WTC11 (cell line): ENCODE measurements around the gene SPINT2. TPM values are rescaled to one million over a fixed set of nuclear protein-coding genes. Genes with fewer than 3 reads are reported as not detected.

Source experiments
- ATAC-seq: fragments of 200-7000 bp; cut with Tn5 transposase; 2 replicates; pipeline ENCODE4 v1.10.0; 2021; ENCODE audit warnings: mild to moderate bottlenecking, moderate library complexity
- CTCF ChIA-PET: fragments of 300-600 bp; sonication (Branson Sonifier 250); formaldehyde crosslinking; loops from one replicate; lab custom pipeline; 2021; ENCODE audit warnings: antibody characterized with exemption; lab: Charles Lee
- POLR2A ChIA-PET: fragments of 350-600 bp; sonication (Branson Sonifier 250); formaldehyde crosslinking; loops from one replicate; lab custom pipeline; 2021; ENCODE audit warnings: antibody characterized with exemption; lab: Charles Lee
- DNase-seq: peaks from one replicate; pipeline ENCODE4 v3.0.0; 2021; ENCODE audit warnings: low spot score
- H3K27ac Mint-ChIP-seq: 2 replicates; pipeline ENCODE4 v1.8.0; 2021; ENCODE audit warnings: mixed read lengths
- H3K27me3 Mint-ChIP-seq: 2 replicates; pipeline ENCODE4 v1.8.0; 2021; ENCODE audit warnings: low read depth, mild to moderate bottlenecking, moderate library complexity, mixed read lengths
- H3K36me3 Mint-ChIP-seq: 2 replicates; pipeline ENCODE4 v1.8.0; 2021; ENCODE audit warnings: mixed read lengths
- H3K4me1 Mint-ChIP-seq: 2 replicates; pipeline ENCODE4 v1.8.0; 2022; ENCODE audit warnings: mixed read lengths
- H3K4me3 Mint-ChIP-seq: 2 replicates; pipeline ENCODE4 v1.8.0; 2021; ENCODE audit warnings: mild to moderate bottlenecking, moderate library complexity, mixed read lengths
- H3K9me3 Mint-ChIP-seq: 2 replicates; pipeline ENCODE4 v1.8.0; 2021; ENCODE audit warnings: mixed read lengths
- CBFB ChIP-seq: sonication (generic); formaldehyde crosslinking; IDR thresholded peaks from 2 replicates; pipeline ENCODE4 v1.8.1; 2022; ENCODE audit warnings: mild to moderate bottlenecking, low read depth, missing genetic modification reagents
- ETV6 ChIP-seq: sonication (generic); formaldehyde crosslinking; IDR thresholded peaks from 2 replicates; pipeline ENCODE4 v1.8.1; 2022; ENCODE audit warnings: mild to moderate bottlenecking, missing genetic modification reagents
- KAT7 ChIP-seq: sonication (generic); formaldehyde crosslinking; IDR thresholded peaks from 2 replicates; pipeline ENCODE4 v1.8.1; 2023; ENCODE audit warnings: missing genetic modification reagents, mild to moderate bottlenecking, borderline replicate concordance
- MXD4 ChIP-seq: fragments of 250-450 bp; sonication (Bioruptor Pico); IDR thresholded peaks from 2 replicates; pipeline ENCODE4 v1.8.0; 2021; ENCODE audit warnings: mild to moderate bottlenecking, moderate library complexity, borderline replicate concordance
- RELA ChIP-seq: sonication (generic); formaldehyde crosslinking; IDR thresholded peaks from 2 replicates; pipeline ENCODE4 v1.8.1; 2022; ENCODE audit warnings: missing genetic modification reagents, mild to moderate bottlenecking, borderline replicate concordance
- RORB ChIP-seq: fragments of 250-450 bp; sonication (Bioruptor Pico); IDR thresholded peaks from 2 replicates; pipeline ENCODE4 v1.9.0; 2021; ENCODE audit warnings: mild to moderate bottlenecking
- SP1 ChIP-seq: sonication (generic); formaldehyde crosslinking; conservative IDR thresholded peaks from 2 replicates; pipeline ENCODE4 v1.8.1; 2022; ENCODE audit warnings: missing genetic modification reagents
- TEAD1 ChIP-seq: sonication (generic); formaldehyde crosslinking; IDR thresholded peaks from 2 replicates; pipeline ENCODE4 v1.8.0; 2022; ENCODE audit warnings: mild to moderate bottlenecking, missing genetic modification reagents
- ZNF416 ChIP-seq: fragments of 250-450 bp; sonication (Bioruptor Pico); IDR thresholded peaks from 2 replicates; pipeline ENCODE4 v1.9.0; 2021; ENCODE audit warnings: mild to moderate bottlenecking, inconsistent platforms
- total RNA-seq: library from RNA; stranded (reverse); gene quantifications from 3 replicates; pipeline ENCODE4 v1.2.3, GENCODE V29; 2021
- TF ChIP-seq, protein P1 (sequence below): sonication (generic); formaldehyde crosslinking; conservative IDR thresholded peaks from 2 replicates; pipeline ENCODE4 v1.8.1; 2022; ENCODE audit warnings: mild to moderate bottlenecking, missing genetic modification reagents
- TF ChIP-seq, protein P2 (sequence below): fragments of 250-450 bp; sonication (Bioruptor Pico); conservative IDR thresholded peaks from 2 replicates; pipeline ENCODE4 v1.9.0; 2021; ENCODE audit warnings: mild to moderate bottlenecking
- TF ChIP-seq, protein P3 (sequence below): sonication (generic); formaldehyde crosslinking; conservative IDR thresholded peaks from 2 replicates; pipeline ENCODE4 v1.8.1; 2023; ENCODE audit warnings: mild to moderate bottlenecking, low read depth, missing genetic modification reagents, moderate library complexity
- TF ChIP-seq, protein P4 (sequence below): sonication (generic); formaldehyde crosslinking; IDR thresholded peaks from 2 replicates; pipeline ENCODE4 v1.8.1; 2022; ENCODE audit warnings: low read depth, missing genetic modification reagents, borderline replicate concordance
- TF ChIP-seq, protein P5 (sequence below): fragments of 250-450 bp; sonication (Bioruptor Pico); IDR thresholded peaks from 2 replicates; pipeline ENCODE4 v1.8.0; 2021; ENCODE audit warnings: mild to moderate bottlenecking
- TF ChIP-seq, protein P6 (sequence below): sonication (generic); formaldehyde crosslinking; IDR thresholded peaks from 2 replicates; pipeline ENCODE4 v1.8.0; 2022; ENCODE audit warnings: mild to moderate bottlenecking, missing genetic modification reagents
- TF ChIP-seq, protein P7 (sequence below): sonication (generic); formaldehyde crosslinking; IDR thresholded peaks from 2 replicates; pipeline ENCODE4 v1.8.1; 2022; ENCODE audit warnings: low read depth, mild to moderate bottlenecking, moderate library complexity, missing genetic modification reagents, borderline replicate concordance
- TF ChIP-seq, protein P8 (sequence below): fragments of 250-450 bp; sonication (Bioruptor Pico); IDR thresholded peaks from 2 replicates; pipeline ENCODE4 v1.9.0; 2021; ENCODE audit warnings: mild to moderate bottlenecking

Gene SPINT2
- total RNA-seq, 1 experiment from 2014 or later = 335 TPM

DNA sequence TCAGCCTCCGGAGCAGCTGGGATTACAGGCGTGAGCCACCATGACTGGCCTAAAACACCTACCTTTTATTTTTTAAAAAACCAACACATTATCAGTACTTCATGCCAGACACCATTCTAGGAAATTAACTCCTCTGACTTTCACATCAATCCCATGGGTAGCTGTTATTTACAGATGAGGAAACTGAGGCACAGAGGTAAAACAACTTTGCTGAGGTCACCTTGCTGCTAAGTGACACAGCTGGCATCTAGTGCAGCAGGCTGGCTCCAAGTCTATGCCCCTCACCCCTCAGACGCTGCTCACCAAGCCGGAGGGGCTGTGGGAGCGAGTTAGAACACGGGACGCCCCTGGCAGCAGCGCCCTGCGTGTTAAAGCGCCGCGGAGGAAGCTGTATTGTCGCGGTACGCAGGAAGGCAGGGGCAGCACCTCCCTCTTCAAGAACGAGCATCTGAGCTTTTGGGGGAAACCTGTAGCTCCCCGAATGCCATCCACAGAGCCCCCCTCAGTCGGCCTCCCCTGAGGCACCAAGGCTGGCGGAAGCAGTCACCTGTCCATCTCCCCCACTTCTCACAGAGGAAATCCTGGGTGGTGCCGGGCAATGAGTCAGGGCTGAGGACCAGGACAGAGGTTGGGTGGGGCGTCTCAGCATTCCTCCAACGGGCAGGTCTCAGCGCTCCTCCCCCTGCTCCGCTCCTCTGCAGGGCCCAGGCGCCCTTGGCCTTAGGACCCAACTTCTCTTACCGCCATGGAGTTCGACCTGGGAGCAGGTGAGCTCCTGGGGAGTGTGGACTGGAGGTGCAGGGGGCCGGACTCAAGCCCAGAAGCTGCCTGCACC, 39.4 kb downstream of the SPINT2 start, which contains the start of gene C19orf33:
C19orf33 (plus strand) TSS at position 735 of the 835 bp plus-strand sequence; CDS start at position 746, 11 bp downstream.
- POLR2A ChIA-PET = interaction anchor here (0.6 to 2.6 kb wide), 6 partner anchors 10 to 143 kb away, joined by 3 to 17 read pairs (median 4); partner anchors contain the start of genes PSMD8 and SPINT2
- H3K27ac Mint-ChIP-seq = peak within 1 kb of the TSS; percentile 63; the same call in 1 of the 2 replicates

DNA sequence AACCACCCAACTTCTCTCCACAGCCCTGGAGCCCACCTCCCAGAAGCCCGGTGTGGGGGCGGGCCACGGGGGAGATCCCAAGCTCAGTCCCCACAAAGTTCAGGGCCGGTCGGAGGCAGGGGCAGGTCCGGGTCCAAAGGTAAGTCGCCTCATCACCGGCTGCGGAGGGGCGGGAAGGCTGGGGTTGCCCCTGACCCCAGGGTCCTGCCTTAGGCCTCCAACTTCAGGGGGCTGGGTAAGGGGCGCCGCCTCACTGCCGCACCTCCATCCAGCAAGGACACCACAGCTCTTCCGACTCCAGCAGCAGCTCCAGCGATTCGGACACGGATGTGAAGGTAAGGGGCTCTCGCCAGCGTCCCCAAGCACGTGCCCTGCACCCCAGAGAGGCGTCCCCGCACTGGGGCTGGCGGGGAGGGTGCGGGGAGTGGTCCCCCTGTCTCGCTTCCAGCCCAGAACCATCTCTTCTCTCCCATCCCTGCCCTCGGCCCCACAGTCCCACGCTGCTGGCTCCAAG, 40.0 kb downstream of the SPINT2 start:
- Mint-ChIP-seq H3K4me1 (peaks cover 16% of the 10 kb centered on the region), H3K9me3 (no peaks in the 10 kb centered on the region), H3K27ac (peak overlapping the region; percentile 63; the same call in 1 of the 2 replicates), H3K4me3 (peak overlapping the region; percentile 74), H3K27me3 (peaks cover 4% of the 10 kb centered on the region), H3K36me3 (no peaks in the 10 kb centered on the region)
- ChIA-PET CTCF (interaction anchor here (0.6 to 2.3 kb wide), 13 partner anchors 15 to 162 kb away, joined by 3 to 12 read pairs (median 6); partner anchors contain the start of genes CATSPERG, FAM98C, KCNK6 and PPP1R14A), POLR2A (interaction anchor here (0.5 to 2.6 kb wide), 12 partner anchors 9 to 343 kb away, joined by 3 to 17 read pairs (median 4); partner anchors contain the start of genes ACTN4, GGN, PSMD8 and SPINT2)
- ATAC-seq (peak; percentile 2; the same call in 1 of the 2 replicates), DNase-seq (peak; percentile 34)
- TF ChIP-seq RELA (CRISPR knock-in tag) (no peak), ETV6 (0 out of 2 replicates have a peak, but pooled peaks have one; percentile 11), ZNF416 (no peak), RORB (no peak), CBFB (no peak), KAT7 (CRISPR knock-in tag) (no peak)
- TF ChIP-seq, protein P1, sequence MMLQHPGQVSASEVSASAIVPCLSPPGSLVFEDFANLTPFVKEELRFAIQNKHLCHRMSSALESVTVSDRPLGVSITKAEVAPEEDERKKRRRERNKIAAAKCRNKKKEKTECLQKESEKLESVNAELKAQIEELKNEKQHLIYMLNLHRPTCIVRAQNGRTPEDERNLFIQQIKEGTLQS (CRISPR knock-in tag) = no peak
- TF ChIP-seq, protein P2, sequence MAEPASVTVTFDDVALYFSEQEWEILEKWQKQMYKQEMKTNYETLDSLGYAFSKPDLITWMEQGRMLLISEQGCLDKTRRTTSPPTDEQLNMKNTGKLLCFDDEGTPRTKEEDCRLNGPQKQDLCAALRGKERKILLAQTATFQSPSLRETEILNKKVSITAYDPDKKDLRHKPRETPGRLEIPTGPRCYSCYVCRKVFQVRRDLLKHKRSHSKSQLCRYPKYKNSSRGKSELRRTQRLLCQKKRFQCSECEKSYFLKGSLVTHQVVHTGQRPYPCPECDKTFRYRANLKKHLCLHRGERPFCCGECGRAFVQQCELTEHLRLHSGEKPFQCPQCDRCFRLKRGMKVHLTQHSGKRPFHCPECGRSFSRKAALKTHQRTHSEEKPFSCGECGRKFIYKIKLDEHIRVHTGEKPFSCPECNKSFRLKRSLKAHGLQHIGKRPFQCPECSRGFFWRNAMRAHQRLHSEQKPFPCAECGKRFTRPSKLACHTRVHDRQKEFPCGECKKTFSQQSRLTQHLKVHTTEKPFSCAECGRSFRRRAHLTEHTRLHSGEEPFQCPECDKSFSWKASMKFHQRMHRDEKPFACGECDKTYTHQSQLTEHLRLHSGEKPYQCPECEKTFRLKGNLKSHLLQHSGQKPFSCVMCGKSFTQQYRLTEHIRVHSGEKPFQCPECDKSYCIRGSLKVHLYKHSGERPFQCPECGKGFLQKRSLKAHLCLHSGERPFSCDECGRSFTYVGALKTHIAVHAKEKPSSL (CRISPR knock-in tag) = no peak
- TF ChIP-seq, protein P3, sequence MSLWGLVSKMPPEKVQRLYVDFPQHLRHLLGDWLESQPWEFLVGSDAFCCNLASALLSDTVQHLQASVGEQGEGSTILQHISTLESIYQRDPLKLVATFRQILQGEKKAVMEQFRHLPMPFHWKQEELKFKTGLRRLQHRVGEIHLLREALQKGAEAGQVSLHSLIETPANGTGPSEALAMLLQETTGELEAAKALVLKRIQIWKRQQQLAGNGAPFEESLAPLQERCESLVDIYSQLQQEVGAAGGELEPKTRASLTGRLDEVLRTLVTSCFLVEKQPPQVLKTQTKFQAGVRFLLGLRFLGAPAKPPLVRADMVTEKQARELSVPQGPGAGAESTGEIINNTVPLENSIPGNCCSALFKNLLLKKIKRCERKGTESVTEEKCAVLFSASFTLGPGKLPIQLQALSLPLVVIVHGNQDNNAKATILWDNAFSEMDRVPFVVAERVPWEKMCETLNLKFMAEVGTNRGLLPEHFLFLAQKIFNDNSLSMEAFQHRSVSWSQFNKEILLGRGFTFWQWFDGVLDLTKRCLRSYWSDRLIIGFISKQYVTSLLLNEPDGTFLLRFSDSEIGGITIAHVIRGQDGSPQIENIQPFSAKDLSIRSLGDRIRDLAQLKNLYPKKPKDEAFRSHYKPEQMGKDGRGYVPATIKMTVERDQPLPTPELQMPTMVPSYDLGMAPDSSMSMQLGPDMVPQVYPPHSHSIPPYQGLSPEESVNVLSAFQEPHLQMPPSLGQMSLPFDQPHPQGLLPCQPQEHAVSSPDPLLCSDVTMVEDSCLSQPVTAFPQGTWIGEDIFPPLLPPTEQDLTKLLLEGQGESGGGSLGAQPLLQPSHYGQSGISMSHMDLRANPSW (CRISPR knock-in tag) = no peak
- TF ChIP-seq, protein P4, sequence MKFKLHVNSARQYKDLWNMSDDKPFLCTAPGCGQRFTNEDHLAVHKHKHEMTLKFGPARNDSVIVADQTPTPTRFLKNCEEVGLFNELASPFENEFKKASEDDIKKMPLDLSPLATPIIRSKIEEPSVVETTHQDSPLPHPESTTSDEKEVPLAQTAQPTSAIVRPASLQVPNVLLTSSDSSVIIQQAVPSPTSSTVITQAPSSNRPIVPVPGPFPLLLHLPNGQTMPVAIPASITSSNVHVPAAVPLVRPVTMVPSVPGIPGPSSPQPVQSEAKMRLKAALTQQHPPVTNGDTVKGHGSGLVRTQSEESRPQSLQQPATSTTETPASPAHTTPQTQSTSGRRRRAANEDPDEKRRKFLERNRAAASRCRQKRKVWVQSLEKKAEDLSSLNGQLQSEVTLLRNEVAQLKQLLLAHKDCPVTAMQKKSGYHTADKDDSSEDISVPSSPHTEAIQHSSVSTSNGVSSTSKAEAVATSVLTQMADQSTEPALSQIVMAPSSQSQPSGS (CRISPR knock-in tag) = no peak

More for the DNA sequence above, 39.4 kb downstream of the SPINT2 start, which contains the start of gene C19orf33:
- peaks cover 16% of the 10 kb centered on the region for H3K4me1 Mint-ChIP-seq
- TF ChIP-seq SP1 (CRISPR knock-in tag) (no peak), TEAD1 (CRISPR knock-in tag) (no peak), MXD4 (CRISPR knock-in tag) (no peak), CBFB (no peak)
- TF ChIP-seq, protein P5, sequence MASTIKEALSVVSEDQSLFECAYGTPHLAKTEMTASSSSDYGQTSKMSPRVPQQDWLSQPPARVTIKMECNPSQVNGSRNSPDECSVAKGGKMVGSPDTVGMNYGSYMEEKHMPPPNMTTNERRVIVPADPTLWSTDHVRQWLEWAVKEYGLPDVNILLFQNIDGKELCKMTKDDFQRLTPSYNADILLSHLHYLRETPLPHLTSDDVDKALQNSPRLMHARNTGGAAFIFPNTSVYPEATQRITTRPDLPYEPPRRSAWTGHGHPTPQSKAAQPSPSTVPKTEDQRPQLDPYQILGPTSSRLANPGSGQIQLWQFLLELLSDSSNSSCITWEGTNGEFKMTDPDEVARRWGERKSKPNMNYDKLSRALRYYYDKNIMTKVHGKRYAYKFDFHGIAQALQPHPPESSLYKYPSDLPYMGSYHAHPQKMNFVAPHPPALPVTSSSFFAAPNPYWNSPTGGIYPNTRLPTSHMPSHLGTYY (CRISPR knock-in tag) = no peak
- TF ChIP-seq, protein P6, sequence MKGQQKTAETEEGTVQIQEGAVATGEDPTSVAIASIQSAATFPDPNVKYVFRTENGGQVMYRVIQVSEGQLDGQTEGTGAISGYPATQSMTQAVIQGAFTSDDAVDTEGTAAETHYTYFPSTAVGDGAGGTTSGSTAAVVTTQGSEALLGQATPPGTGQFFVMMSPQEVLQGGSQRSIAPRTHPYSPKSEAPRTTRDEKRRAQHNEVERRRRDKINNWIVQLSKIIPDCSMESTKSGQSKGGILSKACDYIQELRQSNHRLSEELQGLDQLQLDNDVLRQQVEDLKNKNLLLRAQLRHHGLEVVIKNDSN (CRISPR knock-in tag) = no peak
- TF ChIP-seq, protein P7, sequence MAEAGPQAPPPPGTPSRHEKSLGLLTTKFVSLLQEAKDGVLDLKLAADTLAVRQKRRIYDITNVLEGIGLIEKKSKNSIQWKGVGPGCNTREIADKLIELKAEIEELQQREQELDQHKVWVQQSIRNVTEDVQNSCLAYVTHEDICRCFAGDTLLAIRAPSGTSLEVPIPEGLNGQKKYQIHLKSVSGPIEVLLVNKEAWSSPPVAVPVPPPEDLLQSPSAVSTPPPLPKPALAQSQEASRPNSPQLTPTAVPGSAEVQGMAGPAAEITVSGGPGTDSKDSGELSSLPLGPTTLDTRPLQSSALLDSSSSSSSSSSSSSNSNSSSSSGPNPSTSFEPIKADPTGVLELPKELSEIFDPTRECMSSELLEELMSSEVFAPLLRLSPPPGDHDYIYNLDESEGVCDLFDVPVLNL = no peak
- TF ChIP-seq, protein P8, sequence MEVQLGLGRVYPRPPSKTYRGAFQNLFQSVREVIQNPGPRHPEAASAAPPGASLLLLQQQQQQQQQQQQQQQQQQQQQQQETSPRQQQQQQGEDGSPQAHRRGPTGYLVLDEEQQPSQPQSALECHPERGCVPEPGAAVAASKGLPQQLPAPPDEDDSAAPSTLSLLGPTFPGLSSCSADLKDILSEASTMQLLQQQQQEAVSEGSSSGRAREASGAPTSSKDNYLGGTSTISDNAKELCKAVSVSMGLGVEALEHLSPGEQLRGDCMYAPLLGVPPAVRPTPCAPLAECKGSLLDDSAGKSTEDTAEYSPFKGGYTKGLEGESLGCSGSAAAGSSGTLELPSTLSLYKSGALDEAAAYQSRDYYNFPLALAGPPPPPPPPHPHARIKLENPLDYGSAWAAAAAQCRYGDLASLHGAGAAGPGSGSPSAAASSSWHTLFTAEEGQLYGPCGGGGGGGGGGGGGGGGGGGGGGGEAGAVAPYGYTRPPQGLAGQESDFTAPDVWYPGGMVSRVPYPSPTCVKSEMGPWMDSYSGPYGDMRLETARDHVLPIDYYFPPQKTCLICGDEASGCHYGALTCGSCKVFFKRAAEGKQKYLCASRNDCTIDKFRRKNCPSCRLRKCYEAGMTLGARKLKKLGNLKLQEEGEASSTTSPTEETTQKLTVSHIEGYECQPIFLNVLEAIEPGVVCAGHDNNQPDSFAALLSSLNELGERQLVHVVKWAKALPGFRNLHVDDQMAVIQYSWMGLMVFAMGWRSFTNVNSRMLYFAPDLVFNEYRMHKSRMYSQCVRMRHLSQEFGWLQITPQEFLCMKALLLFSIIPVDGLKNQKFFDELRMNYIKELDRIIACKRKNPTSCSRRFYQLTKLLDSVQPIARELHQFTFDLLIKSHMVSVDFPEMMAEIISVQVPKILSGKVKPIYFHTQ (CRISPR knock-in tag) = no peak
- peaks cover 4% of the 10 kb centered on the region for H3K27me3 Mint-ChIP-seq
- no peaks in the 10 kb centered on the region for H3K36me3 Mint-ChIP-seq
- peak; percentile 62 for ATAC-seq
- H3K4me3 Mint-ChIP-seq = peak within 1 kb of the TSS; percentile 74
- DNase-seq = peak; percentile 71
- no peaks in the 10 kb centered on the region for H3K9me3 Mint-ChIP-seq
- CTCF ChIA-PET = interaction anchor here (0.9 to 2.3 kb wide), 11 partner anchors 16 to 161 kb away, joined by 5 to 12 read pairs (median 7); partner anchors contain the start of genes CATSPERG, FAM98C, KCNK6 and PPP1R14A
